Stimulated activated memory B cell treated with anti-CD40 and anti-IgM and Interleukin-4, amounts not matched to agents 10 μg/mL and 1 μg/mL and 100 μg/mL, for 72 hours (primary cell): ENCODE measurements around the gene SYNE1.

Experiments used
- ATAC-seq: fragments of 150-1000 bp; cut with Tn5 transposase; 2 replicates; pipeline ENCODE4 v1.10.0; 2021
- H3K27ac Mint-ChIP-seq: one replicate; pipeline ENCODE4 v1.8.0; 2022; ENCODE audit warnings: mild to moderate bottlenecking, mixed read lengths
- H3K27me3 Mint-ChIP-seq: one replicate; pipeline ENCODE4 v1.8.0; 2022; ENCODE audit warnings: mixed read lengths
- H3K36me3 Mint-ChIP-seq: one replicate; pipeline ENCODE4 v1.8.0; 2022; ENCODE audit warnings: mixed read lengths
- H3K4me1 Mint-ChIP-seq: one replicate; pipeline ENCODE4 v1.8.0; 2022; ENCODE audit warnings: mixed read lengths
- H3K4me3 Mint-ChIP-seq: one replicate; pipeline ENCODE4 v1.8.0; 2022; ENCODE audit warnings: mild to moderate bottlenecking, moderate library complexity, mixed read lengths
- H3K9me3 Mint-ChIP-seq: one replicate; pipeline ENCODE4 v1.8.0; 2022; ENCODE audit warnings: mixed read lengths

The SYNE1 gene

DNA sequence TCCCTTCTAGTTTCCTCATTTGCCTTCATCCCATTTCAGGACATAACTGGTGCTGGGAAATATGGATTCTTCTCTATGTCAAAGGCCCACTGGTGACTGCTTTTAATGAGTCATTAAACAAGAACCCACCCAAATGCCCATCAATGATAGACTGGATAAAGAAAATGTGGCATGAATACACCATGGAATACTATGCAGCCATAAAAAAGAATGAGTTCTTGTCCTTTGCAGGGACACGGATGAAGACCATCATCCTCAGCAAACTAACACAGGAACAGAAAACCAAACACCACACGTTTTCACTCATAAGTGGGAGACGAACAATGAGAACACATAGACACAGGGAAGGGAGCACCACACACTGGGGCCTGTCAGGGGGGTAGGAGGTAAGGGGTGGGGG is 518.9 kb downstream of the SYNE1 start:
- Mint-ChIP-seq H3K4me3 (no peak overlapping the region), H3K4me1 (peaks cover 9% of the 10 kb centered on the region), H3K27ac (no peak overlapping the region), H3K9me3 (peaks cover 4% of the 10 kb centered on the region), H3K36me3 (peaks cover 40% of the 10 kb centered on the region), H3K27me3 (no peaks in the 10 kb centered on the region)
- no peak for ATAC-seq

DNA sequence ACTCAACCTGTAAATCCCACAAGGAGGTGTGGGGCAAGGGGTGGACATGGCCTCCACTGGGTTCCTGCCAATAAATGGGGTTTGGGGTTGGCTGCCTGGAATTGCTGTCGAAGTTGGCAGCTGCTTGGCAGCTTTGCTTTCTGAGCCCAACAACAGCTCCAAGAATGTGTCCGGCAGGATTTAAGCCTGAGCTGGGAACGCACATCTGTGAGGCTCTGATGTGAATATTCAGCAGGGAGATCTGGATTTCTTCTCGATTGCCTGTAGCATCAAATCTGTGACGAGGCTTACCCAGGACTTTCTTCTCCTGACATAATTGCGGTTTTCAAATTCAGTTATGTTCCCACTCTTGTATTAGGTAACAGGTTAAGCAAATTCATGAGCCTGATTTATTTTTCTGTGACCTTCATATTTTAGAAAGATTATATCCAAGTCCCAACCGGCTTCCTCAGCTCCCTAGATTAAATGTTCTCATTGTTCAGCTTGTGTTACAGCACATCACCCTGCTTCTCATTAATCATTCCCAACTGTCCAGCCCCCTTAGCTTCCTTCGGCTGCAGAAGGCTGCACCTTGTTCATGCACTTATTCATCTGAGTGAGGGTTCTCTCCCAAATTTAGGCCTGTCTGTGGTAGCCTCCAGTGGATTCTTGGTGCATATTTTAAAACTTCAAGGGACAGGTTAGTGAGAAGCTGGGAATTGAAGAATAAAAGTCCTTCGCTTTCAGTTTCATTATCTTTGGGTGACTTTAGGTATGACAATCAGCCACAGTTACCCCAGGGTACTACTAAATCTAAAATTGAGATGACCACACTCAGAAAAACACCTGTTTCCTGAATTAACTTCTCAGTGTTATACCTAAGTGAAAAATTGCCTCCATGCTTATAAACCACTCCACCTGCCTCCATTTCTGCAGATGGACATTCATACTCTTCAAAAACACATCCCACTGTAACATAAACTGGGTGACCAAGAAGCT is 519.7 kb downstream of the SYNE1 start:
- H3K27ac Mint-ChIP-seq: no peak overlapping the region
- H3K4me3 Mint-ChIP-seq: no peak overlapping the region
- H3K9me3 Mint-ChIP-seq: peaks cover 4% of the 10 kb centered on the region

DNA sequence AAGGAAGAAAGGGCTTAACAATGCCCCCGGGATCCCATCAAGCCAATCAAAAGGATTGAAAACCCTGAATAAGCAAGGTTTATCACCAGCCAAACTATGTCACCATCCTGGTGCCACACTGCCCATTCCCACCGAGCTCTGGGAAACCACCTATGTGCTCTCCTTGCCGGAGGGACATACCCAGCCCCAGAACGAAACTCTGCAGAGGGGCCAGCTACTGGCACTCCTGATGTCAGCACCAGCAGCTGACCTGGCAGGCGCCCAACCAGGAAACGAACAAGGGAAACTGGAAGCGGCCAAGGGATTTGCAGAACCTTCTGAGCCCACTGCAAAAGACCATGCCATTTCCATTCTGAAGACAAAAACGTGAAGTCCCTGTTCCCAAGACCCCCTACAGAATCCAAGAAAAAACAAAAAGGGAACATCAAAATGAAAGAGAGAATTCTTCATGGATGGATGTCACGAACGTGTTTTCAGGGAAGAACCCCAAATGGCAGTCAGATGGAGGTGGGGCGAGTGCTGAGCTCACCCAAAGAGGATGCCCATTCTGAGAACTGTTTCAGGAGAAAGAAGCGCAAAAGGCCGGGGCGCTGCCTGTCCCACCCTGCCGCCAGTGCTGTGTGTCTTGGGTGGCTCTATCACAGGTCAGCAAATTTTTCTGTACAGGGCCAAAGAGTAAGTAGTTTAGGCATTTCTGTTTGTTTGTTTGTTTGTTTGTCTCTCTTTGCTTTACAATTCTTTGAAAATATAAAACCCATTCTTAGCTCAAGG is 524.5 kb downstream of the SYNE1 start:
- H3K27me3 Mint-ChIP-seq: peaks cover 23% of the 10 kb centered on the region
- ATAC-seq: peak; percentile 34
- H3K36me3 Mint-ChIP-seq: no peaks in the 10 kb centered on the region
- no peak overlapping the region for H3K27ac Mint-ChIP-seq
- no peak overlapping the region for H3K4me3 Mint-ChIP-seq
- peaks cover 4% of the 10 kb centered on the region for H3K4me1 Mint-ChIP-seq
- H3K9me3 Mint-ChIP-seq: no peaks in the 10 kb centered on the region

More for the DNA sequence above, 519.7 kb downstream of the SYNE1 start:
- peaks cover 39% of the 10 kb centered on the region for H3K36me3 Mint-ChIP-seq
- H3K4me1 Mint-ChIP-seq: peaks cover 9% of the 10 kb centered on the region
- ATAC-seq: no peak
- H3K27me3 Mint-ChIP-seq: no peaks in the 10 kb centered on the region

DNA sequence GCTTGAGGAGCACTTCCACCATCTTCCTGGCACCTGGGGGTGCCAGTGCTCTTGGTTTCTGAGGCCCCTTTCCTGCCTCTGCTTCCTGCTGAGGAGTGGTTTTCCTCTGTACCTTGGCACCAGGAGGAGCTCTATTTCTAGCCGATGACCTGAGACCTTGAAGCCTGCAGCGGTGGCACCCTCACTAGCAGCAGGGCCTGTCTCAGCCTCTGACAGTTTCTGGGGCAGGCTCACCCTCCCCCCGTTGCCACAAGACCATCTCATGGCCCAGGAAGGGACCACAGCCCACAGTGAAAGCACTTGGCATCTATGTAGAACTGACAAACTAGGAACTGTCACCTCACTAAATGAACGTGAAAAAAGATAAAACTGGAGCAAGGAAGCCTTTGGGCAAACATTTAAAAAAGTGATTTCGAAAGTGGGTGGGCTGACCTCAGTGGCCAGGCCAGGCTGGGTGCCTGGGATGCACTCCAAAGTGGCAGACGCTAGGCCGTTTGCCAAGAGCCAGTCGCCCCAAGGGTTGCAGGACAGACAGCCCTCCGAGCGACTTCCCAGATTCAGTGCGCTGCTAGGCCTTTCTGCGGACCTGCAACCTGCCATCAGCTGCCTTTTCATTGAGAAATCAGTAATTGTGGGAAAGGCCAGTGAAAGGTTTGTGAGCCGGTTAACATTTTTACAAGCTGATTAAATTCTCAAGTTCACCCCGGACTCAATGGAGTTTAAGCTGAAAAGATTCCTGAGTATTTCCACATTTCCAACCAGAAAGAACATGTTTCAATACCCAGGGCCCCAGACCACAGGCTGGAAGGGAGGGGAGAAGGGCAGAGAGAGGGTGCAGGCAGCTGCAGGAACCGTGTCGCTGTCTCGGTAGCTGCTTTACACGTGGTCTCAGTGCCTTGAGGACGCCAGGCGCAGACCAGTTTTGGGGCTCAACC is 526.0 kb downstream of the SYNE1 start:
- no peak overlapping the region for H3K4me3 Mint-ChIP-seq
- no peak overlapping the region for H3K27ac Mint-ChIP-seq
- H3K4me1 Mint-ChIP-seq: no peaks in the 10 kb centered on the region
- H3K9me3 Mint-ChIP-seq: no peaks in the 10 kb centered on the region
- H3K36me3 Mint-ChIP-seq: no peaks in the 10 kb centered on the region
- H3K27me3 Mint-ChIP-seq: peaks cover 23% of the 10 kb centered on the region
- ATAC-seq: no peak

DNA sequence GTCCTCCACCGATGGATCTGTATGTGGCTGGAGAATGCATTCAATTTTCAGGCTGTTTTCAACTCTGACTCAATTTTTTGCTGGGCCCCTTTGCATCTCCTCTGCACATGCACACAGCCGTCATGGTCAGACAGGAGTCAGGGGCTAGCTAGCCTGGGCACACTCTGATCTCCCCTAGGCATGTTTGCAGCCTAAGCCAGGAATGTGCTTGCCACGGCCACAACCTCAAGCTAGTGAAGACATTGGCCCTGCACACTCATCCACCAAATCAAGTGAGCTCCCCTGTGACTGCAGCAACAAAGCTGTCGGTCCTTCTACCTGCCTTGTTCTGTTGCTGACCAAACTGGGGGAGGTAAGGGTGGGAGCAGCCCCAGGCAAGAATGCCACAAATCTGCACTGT is 529.2 kb downstream of the SYNE1 start:
- Mint-ChIP-seq H3K4me3 (no peak overlapping the region), H3K27ac (no peak overlapping the region), H3K9me3 (no peaks in the 10 kb centered on the region), H3K27me3 (peaks cover 23% of the 10 kb centered on the region), H3K4me1 (no peaks in the 10 kb centered on the region), H3K36me3 (no peaks in the 10 kb centered on the region)
- ATAC-seq: no peak

DNA sequence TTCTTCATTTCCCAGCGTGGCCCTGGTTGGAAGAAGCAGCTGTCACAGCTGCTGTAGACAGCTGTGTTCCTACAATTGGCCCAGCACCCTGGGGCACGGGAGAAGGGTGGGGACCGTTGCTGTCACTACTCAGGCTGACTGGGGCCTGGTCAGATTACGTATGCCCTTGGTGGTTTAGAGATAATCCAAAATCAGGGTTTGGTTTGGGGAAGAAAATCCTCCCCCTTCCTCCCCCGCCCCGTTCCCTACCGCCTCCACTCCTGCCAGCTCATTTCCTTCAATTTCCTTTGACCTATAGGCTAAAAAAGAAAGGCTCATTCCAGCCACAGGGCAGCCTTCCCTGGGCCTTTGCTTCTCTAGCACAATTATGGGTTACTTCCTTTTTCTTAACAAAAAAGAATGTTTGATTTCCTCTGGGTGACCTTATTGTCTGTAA is 537.0 kb downstream of the SYNE1 start:
- Mint-ChIP-seq H3K4me3 (no peak overlapping the region), H3K4me1 (no peaks in the 10 kb centered on the region), H3K27me3 (no peaks in the 10 kb centered on the region), H3K36me3 (no peaks in the 10 kb centered on the region), H3K27ac (no peak overlapping the region), H3K9me3 (no peaks in the 10 kb centered on the region)
- peak; percentile 10 for ATAC-seq

DNA sequence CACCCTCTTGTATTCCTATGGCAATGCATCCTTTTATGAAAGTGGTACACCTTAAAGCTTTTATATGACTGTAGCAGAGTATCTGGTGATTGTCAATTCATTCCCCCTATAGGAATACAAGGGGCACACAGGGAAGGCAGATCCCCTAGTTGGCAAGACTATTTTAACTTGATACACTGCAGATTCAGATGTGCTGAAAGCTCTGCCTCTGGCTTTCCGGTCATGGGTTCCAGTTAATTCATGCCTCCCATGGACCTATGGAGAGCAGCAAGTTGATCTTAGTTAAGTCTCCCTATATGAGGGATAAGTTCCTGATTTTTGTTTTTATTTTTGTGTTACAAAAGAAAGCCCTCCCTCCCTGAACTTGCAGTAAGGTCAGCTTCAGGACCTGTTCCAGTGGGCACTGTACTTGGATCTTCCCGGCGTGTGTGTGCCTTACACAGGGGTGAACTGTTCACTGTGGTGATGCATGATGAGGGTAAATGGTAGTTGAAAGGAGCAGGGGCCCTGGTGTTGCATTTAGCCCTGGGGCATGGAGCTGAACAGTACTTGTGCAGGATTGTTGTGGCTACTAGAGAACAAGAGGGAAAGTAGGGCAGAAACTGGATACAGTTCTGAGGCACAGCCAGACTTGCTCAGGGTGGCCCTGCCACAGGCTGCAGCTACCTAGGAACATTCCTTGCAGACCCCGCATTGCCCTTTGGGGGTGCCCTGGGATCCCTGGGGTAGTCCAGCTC is 537.5 kb downstream of the SYNE1 start:
- Mint-ChIP-seq H3K4me3 (no peak overlapping the region), H3K27me3 (no peaks in the 10 kb centered on the region), H3K36me3 (no peaks in the 10 kb centered on the region), H3K4me1 (no peaks in the 10 kb centered on the region), H3K27ac (no peak overlapping the region), H3K9me3 (no peaks in the 10 kb centered on the region)
- ATAC-seq: peak; percentile 9

DNA sequence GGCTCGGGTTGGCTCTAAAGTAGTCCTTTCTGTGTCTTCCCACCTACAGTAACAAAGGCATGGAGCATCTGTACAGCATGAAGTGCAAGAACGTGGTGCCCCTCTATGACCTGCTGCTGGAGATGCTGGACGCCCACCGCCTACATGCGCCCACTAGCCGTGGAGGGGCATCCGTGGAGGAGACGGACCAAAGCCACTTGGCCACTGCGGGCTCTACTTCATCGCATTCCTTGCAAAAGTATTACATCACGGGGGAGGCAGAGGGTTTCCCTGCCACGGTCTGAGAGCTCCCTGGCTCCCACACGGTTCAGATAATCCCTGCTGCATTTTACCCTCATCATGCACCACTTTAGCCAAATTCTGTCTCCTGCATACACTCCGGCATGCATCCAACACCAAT is 538.5 kb downstream of the SYNE1 start:
- Mint-ChIP-seq H3K27me3 (no peaks in the 10 kb centered on the region), H3K9me3 (no peaks in the 10 kb centered on the region), H3K4me3 (no peak overlapping the region), H3K4me1 (no peaks in the 10 kb centered on the region), H3K36me3 (no peaks in the 10 kb centered on the region), H3K27ac (no peak overlapping the region)
- ATAC-seq: no peak

DNA sequence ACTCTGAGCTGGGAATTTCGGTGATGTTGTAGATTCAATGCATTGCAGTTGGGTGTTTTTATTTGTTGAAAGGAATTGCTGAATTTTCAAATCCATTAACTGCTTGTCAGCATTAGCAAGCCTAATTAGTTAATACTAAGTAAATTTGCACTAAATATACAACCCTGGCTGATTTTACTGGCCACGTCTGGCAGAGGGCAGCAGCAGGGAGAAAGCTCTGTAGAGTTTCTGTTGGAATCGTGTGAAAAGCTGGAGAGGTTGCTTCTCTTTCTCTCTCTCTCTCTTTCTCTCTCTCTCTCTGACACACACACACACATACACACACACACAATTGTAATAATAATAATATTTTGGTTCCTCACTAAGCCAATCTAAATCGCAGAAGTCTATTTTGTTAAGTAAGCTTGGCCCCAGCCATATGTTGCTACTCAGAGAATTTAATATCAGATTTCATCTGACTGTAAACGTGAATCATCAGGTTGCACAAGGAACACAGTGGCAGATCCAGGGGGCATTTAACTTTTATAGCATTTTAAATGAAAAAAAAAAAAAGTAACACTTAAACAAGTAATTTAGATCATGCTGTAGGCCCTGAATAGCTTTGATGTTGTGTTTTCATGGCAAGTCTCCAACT is 540.2 kb downstream of the SYNE1 start:
- H3K4me1 Mint-ChIP-seq: no peaks in the 10 kb centered on the region
- no peak overlapping the region for H3K4me3 Mint-ChIP-seq
- H3K27ac Mint-ChIP-seq: no peak overlapping the region
- H3K9me3 Mint-ChIP-seq: no peaks in the 10 kb centered on the region
- H3K36me3 Mint-ChIP-seq: no peaks in the 10 kb centered on the region
- no peak for ATAC-seq
- no peaks in the 10 kb centered on the region for H3K27me3 Mint-ChIP-seq

DNA sequence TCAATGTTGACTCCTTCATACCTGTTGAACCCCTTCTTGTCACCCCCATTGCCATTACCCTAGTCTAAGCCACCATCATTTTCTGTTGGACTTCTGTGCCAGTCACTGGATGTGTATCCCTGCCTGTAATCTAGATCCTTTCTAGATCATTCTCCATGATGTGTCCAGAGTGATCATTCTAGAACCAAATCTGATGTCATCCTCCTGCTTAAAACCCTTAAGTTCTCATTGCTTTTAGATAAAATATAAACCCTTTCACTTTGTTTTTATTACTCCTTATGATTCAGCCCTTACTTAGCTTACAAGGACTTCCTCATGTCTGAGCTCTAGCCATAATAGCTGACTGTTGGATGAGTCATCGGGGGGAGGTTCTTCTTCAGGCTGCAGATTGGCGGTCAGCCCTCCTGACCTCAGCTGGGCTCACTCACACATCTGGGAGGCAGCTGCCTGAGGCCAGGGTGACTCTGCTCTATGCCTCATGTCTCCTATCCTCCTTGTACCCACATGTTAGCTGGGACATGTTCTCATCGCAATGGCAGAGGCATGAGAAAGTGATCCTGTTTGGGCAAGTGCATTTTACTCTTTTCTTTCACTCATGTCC is 542.1 kb downstream of the SYNE1 start:
- H3K27me3 Mint-ChIP-seq: no peaks in the 10 kb centered on the region
- ATAC-seq: no peak

DNA sequence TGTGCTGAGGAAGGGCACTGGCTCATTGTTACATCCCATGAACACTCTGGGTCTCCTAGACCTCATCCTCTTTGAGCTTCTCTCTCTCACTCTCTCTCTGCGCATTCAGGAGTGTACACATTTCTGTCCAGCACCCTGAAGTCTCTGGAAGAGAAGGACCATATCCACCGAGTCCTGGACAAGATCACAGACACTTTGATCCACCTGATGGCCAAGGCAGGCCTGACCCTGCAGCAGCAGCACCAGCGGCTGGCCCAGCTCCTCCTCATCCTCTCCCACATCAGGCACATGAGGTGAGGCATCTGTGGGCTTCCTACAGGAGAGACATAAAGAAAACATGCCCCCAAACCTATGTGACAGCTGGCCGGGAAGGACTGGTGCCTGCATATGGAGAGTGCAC is 542.9 kb downstream of the SYNE1 start:
- no peaks in the 10 kb centered on the region for H3K36me3 Mint-ChIP-seq
- no peaks in the 10 kb centered on the region for H3K4me1 Mint-ChIP-seq
- H3K27me3 Mint-ChIP-seq: no peaks in the 10 kb centered on the region
- no peak overlapping the region for H3K4me3 Mint-ChIP-seq
- ATAC-seq: no peak
- no peak overlapping the region for H3K27ac Mint-ChIP-seq
- H3K9me3 Mint-ChIP-seq: no peaks in the 10 kb centered on the region

More for the DNA sequence above, 542.1 kb downstream of the SYNE1 start:
- Mint-ChIP-seq H3K27ac (no peak overlapping the region), H3K9me3 (no peaks in the 10 kb centered on the region), H3K4me1 (no peaks in the 10 kb centered on the region), H3K4me3 (no peak overlapping the region), H3K36me3 (no peaks in the 10 kb centered on the region)

DNA sequence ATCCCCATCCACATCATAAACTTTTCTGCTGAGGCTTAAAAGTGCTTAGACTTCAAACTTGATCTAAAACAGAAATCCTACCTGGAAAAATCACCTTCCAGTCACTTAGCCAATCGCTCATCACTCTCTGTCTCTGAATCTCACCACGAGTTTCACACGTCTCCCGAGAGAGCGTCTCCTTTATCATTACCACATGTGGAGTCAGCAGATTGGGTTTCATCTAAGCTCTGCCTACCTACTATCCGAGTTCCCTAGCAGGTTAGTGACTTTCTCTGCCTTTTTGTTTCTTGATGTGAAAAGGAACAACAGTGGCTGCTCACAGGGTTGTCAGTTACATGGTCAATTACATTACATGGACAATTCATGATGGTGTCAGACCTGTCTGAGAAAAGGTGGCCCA is 543.5 kb downstream of the SYNE1 start:
- ATAC-seq: no peak
- Mint-ChIP-seq H3K4me1 (no peaks in the 10 kb centered on the region), H3K27ac (no peak overlapping the region)

DNA sequence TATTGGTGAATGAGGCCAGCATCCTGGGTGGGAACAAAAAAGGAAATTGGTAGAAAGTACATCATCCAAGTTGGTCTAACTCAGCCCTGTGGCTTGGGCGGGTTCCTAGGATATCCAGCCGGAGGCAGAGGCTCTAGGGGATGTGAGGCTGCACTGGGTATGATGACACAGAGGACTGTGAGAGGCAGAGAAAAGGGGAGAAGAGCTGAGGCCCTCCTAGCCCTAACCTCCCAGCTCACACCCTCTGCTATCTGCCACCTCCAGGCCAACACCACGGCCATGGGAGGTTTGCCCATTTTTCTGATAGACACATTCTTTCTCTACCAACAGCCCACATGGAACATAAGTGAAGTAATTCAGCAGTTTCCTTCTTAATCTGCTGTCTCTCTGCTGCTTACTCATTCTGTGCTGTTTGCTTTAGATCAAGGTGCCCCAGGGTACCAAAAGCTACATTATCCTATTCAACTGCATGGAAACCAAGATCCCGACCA is 545.3 kb downstream of the SYNE1 start:
- H3K27ac Mint-ChIP-seq: no peak overlapping the region
- no peaks in the 10 kb centered on the region for H3K4me1 Mint-ChIP-seq
- no peak for ATAC-seq
- no peak overlapping the region for H3K4me3 Mint-ChIP-seq
- H3K36me3 Mint-ChIP-seq: no peaks in the 10 kb centered on the region
- no peaks in the 10 kb centered on the region for H3K9me3 Mint-ChIP-seq
- no peaks in the 10 kb centered on the region for H3K27me3 Mint-ChIP-seq

More for the DNA sequence above, 543.5 kb downstream of the SYNE1 start:
- Mint-ChIP-seq H3K36me3 (no peaks in the 10 kb centered on the region), H3K4me3 (no peak overlapping the region), H3K9me3 (no peaks in the 10 kb centered on the region), H3K27me3 (no peaks in the 10 kb centered on the region)
